Measurements from ENCODE around the gene HDC. TPM values are rescaled to one million over a fixed set of nuclear protein-coding genes. Genes with fewer than 3 reads are reported as not detected.
A peak's percentile ranks its signal among the peaks of the same experiment; 100 is the strongest.

HDC gene
- total and polyA plus RNA-seq, 2 of the 13 experiments (the other 11 are each of a cell fraction or from before 2014, with no cell fraction given): not detected

DNA sequence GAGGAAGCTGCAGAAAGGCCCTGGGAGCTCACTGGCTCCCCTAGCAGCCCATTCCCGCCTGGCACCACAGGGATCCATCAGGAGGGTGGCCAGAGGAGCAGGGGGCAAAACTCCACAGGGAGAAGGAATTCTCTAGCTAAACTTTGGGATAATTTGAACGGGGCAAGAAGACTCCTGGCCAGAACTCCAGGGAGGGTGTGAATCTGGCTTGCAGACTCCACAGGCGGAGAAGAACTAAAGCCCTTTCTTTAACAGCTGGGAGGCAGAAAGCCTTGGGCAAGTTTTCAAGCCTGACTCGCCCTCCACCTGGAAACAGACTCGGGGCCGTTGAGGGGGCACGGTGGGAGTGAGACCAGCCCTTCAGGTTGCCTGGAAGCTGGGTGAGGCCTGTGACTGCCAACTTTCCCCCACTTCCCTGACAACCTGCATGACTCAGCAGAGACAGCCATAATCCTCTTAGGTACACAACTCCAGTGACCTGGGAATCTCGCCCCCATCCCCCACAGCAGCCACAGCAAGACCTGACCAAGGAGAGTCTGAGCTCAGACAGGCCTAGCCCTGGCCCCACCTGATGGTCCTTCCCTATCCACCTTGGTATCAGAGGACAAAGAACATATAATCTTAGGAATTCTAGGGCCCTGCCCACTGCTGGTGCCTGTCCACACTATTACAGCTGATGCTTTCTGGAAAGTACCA lies 54.9 kb downstream of the HDC start (continued):
- TF ChIP-seq TBX3 (IDR thresholded peaks at IDR 0.05; ENCODE audit: borderline replicate concordance) (no peak), RBM22 (optimal IDR thresholded peaks at IDR 0.05; ENCODE audit: low read length) (no peak), RXRB (CRISPR knock-in tag; IDR thresholded peaks at IDR 0.05; ENCODE audit: borderline replicate concordance) (peak; percentile 62), NR3C1 (CRISPR knock-in tag; IDR thresholded peaks at IDR 0.05) (no peak), ZFY (CRISPR knock-in tag; IDR thresholded peaks at IDR 0.05) (peak; percentile 33; the same call in 1 of the 2 replicates), ZNF552 (CRISPR knock-in tag; IDR thresholded peaks at IDR 0.05; ENCODE audit: borderline replicate concordance) (no peak), SALL1 (CRISPR knock-in tag; IDR thresholded peaks at IDR 0.05) (peak; percentile 34; the same call in 1 of the 2 replicates), ZFX (CRISPR knock-in tag; IDR thresholded peaks at IDR 0.05; ENCODE audit: low read depth) (peak; percentile 45; the same call in 1 of the 2 replicates), ZNF580 (CRISPR knock-in tag; IDR thresholded peaks at IDR 0.05; ENCODE audit: borderline replicate concordance, low read depth) (no peak), ZNF513 (CRISPR knock-in tag; conservative IDR thresholded peaks at IDR 0.05) (no peak), MAFK (conservative IDR thresholded peaks at IDR 0.05 in 1 of 2, IDR thresholded peaks at IDR 0.05 in 1 of 2; ENCODE audit: low read length in 2 of 2) (0 out of 4 replicates have a peak, but pooled peaks of 1 of the 2 experiments have one; percentile 39), NBN (conservative IDR thresholded peaks at IDR 0.05) (no peak), ZBTB20 (CRISPR knock-in tag; IDR thresholded peaks at IDR 0.05; ENCODE audit: borderline replicate concordance, low read depth) (no peak), ZNF768 (CRISPR knock-in tag; IDR thresholded peaks at IDR 0.05) (no peak), ZNF672 (CRISPR knock-in tag; IDR thresholded peaks at IDR 0.05) (no peak)
- TF ChIP-seq, protein P1, sequence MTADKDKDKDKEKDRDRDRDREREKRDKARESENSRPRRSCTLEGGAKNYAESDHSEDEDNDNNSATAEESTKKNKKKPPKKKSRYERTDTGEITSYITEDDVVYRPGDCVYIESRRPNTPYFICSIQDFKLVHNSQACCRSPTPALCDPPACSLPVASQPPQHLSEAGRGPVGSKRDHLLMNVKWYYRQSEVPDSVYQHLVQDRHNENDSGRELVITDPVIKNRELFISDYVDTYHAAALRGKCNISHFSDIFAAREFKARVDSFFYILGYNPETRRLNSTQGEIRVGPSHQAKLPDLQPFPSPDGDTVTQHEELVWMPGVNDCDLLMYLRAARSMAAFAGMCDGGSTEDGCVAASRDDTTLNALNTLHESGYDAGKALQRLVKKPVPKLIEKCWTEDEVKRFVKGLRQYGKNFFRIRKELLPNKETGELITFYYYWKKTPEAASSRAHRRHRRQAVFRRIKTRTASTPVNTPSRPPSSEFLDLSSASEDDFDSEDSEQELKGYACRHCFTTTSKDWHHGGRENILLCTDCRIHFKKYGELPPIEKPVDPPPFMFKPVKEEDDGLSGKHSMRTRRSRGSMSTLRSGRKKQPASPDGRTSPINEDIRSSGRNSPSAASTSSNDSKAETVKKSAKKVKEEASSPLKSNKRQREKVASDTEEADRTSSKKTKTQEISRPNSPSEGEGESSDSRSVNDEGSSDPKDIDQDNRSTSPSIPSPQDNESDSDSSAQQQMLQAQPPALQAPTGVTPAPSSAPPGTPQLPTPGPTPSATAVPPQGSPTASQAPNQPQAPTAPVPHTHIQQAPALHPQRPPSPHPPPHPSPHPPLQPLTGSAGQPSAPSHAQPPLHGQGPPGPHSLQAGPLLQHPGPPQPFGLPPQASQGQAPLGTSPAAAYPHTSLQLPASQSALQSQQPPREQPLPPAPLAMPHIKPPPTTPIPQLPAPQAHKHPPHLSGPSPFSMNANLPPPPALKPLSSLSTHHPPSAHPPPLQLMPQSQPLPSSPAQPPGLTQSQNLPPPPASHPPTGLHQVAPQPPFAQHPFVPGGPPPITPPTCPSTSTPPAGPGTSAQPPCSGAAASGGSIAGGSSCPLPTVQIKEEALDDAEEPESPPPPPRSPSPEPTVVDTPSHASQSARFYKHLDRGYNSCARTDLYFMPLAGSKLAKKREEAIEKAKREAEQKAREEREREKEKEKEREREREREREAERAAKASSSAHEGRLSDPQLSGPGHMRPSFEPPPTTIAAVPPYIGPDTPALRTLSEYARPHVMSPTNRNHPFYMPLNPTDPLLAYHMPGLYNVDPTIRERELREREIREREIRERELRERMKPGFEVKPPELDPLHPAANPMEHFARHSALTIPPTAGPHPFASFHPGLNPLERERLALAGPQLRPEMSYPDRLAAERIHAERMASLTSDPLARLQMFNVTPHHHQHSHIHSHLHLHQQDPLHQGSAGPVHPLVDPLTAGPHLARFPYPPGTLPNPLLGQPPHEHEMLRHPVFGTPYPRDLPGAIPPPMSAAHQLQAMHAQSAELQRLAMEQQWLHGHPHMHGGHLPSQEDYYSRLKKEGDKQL (CRISPR knock-in tag; IDR thresholded peaks at IDR 0.05; ENCODE audit: low read depth): no peak
- TF ChIP-seq, protein P2, sequence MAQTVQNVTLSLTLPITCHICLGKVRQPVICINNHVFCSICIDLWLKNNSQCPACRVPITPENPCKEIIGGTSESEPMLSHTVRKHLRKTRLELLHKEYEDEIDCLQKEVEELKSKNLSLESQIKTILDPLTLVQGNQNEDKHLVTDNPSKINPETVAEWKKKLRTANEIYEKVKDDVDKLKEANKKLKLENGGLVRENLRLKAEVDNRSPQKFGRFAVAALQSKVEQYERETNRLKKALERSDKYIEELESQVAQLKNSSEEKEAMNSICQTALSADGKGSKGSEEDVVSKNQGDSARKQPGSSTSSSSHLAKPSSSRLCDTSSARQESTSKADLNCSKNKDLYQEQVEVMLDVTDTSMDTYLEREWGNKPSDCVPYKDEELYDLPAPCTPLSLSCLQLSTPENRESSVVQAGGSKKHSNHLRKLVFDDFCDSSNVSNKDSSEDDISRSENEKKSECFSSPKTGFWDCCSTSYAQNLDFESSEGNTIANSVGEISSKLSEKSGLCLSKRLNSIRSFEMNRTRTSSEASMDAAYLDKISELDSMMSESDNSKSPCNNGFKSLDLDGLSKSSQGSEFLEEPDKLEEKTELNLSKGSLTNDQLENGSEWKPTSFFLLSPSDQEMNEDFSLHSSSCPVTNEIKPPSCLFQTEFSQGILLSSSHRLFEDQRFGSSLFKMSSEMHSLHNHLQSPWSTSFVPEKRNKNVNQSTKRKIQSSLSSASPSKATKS (CRISPR knock-in tag; IDR thresholded peaks at IDR 0.05): no peak
